OCI-LY7 (cell line): ENCODE results near the gene C1QTNF2.

Experiments used
- EZH2phosphoT487 ChIP-seq: fragments of 200-600 bp; sonication (generic); IDR thresholded peaks from 2 replicates; pipeline ENCODE4 v1.6.1; 2018; ENCODE audit warnings: low read depth, borderline replicate concordance, mild to moderate bottlenecking, mixed run types, antibody characterized with exemption, low read length, moderate library complexity, mixed read lengths
- TF ChIP-seq, protein P1 (sequence below): fragments of 200-600 bp; sonication (generic); conservative IDR thresholded peaks from 2 replicates; pipeline ENCODE4 v1.5.1; 2014; ENCODE audit warnings: mild to moderate bottlenecking, antibody characterized with exemption, low read length, moderate library complexity, mixed read lengths

DNA sequence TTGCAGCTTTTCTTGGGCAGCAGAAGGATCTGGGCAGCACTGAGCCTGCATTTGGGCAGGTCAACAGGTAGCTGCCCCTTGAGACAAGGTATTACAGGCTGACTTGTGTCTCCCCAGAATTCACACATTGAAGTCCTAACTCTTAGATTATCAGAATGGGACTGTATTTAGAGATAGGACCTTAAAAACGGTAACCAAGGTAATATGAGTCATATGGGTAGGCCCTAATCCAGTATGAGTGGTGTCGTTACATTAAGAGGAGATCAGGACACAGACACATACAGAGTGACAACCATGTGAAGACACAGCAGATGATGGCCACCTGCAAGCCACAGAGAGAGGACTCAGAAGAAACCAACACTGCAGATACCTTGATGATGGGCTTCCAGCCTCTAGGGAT is 3.2 kb downstream of the C1QTNF2 start:
- TF ChIP-seq, protein P1, sequence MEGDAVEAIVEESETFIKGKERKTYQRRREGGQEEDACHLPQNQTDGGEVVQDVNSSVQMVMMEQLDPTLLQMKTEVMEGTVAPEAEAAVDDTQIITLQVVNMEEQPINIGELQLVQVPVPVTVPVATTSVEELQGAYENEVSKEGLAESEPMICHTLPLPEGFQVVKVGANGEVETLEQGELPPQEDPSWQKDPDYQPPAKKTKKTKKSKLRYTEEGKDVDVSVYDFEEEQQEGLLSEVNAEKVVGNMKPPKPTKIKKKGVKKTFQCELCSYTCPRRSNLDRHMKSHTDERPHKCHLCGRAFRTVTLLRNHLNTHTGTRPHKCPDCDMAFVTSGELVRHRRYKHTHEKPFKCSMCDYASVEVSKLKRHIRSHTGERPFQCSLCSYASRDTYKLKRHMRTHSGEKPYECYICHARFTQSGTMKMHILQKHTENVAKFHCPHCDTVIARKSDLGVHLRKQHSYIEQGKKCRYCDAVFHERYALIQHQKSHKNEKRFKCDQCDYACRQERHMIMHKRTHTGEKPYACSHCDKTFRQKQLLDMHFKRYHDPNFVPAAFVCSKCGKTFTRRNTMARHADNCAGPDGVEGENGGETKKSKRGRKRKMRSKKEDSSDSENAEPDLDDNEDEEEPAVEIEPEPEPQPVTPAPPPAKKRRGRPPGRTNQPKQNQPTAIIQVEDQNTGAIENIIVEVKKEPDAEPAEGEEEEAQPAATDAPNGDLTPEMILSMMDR = no peak
- no peak for TF ChIP-seq EZH2phosphoT487
